ENCODE results near the gene NFKB2. TPM values are rescaled to one million over a fixed set of nuclear protein-coding genes. Genes with fewer than 3 reads are reported as not detected.

The NFKB2 gene
- total and polyA plus RNA-seq, 2 of the 8 experiments (the other 6 are each of a cell fraction or from before 2014, with no cell fraction given), result 20.4 to 31.4 TPM

GRCh38 chr10:102409604-102410428, 14.3 kb downstream of the NFKB2 start:
- Histone ChIP-seq H3K9ac (replicated peaks in 1 of 4; ENCODE audit: extremely low read depth in 1 of 4, low read depth in 3 of 4, low read length in 3 of 4) (peak overlapping the region in 2 of 4 experiments; percentile 8 to 25; a peak in 3 of 7 replicates), H4K8ac (ENCODE audit: extremely low read depth, insufficient read depth, low read length) (peak overlapping the region; percentile 95; the same call in 1 of the 2 replicates), H3K18ac (ENCODE audit: extremely low read depth, low read length) (no peak overlapping the region), H3K9me3 (ENCODE audit: insufficient read depth in 2 of 2, low read depth in 1 of 2, low read length in 1 of 2) (no peaks in the 10 kb centered on the region), H3K4me3 (ENCODE audit: extremely low read depth in 1 of 4, insufficient read depth in 2 of 4, low read depth in 3 of 4, low read length in 4 of 4) (peak overlapping the region; percentile 50 to 70 (median 57)), H4K5ac (ENCODE audit: insufficient read length, low read depth, low read length) (no peak overlapping the region), H2AK5ac (ENCODE audit: low read depth, low read length) (no peak overlapping the region; the same call in 1 of the 2 replicates), H3K27me3 (replicated peaks in 1 of 4; ENCODE audit: control insufficient read depth in 3 of 4, extremely low read depth in 1 of 4, insufficient read depth in 3 of 4, low read length in 3 of 4) (peaks cover 17 to 52% (median 50%) of the 10 kb centered on the region in 4 experiments), H3K23me2 (ENCODE audit: low read depth, low read length) (peaks cover 26% of the 10 kb centered on the region), H3K14ac (ENCODE audit: insufficient read length) (no peak overlapping the region), H3K4me1 (replicated peaks in 1 of 4; ENCODE audit: control insufficient read depth in 3 of 4, insufficient read depth in 4 of 4, low read length in 3 of 4) (peaks cover 9 to 31% (median 22%) of the 10 kb centered on the region in 4 experiments), H3K56ac (replicated peaks; ENCODE audit: insufficient read length, low read depth, low read length) (peak overlapping the region; percentile 54), H3K36me3 (ENCODE audit: control insufficient read depth in 2 of 4, insufficient read depth in 4 of 4, low read length in 3 of 4) (no peaks in the 10 kb centered on the region), H2BK12ac (ENCODE audit: low read depth, low read length) (peak overlapping the region; percentile 82; the same call in 1 of the 2 replicates), H2BK5ac (ENCODE audit: low read depth, low read length) (no peak overlapping the region; the same call in 1 of the 2 replicates), H2BK20ac (ENCODE audit: low read length) (no peak overlapping the region), H4K91ac (replicated peaks; ENCODE audit: insufficient read length, low read length) (peak overlapping the region; percentile 31), H3K23ac (ENCODE audit: insufficient read length) (no peak overlapping the region), H2BK15ac (ENCODE audit: low read length) (peak overlapping the region; percentile 84), H2AFZ (ENCODE audit: low read length) (no peak overlapping the region), H2BK120ac (replicated peaks; ENCODE audit: low read depth, low read length) (no peak overlapping the region), H3K4me2 (ENCODE audit: insufficient read depth in 1 of 2, low read depth in 2 of 2, low read length in 2 of 2) (peak overlapping the region; percentile 70 to 88), H3K79me2 (ENCODE audit: control insufficient read depth in 1 of 2, insufficient read depth in 2 of 2, low read length in 2 of 2) (no peaks in the 10 kb centered on the region), H3K27ac (ENCODE audit: low read depth, low read length) (no peak overlapping the region), H4K20me1 (replicated peaks in 1 of 2; ENCODE audit: control insufficient read depth in 1 of 2, insufficient read depth in 2 of 2, low read length in 2 of 2) (peaks cover 0 to 4% of the 10 kb centered on the region in 2 experiments), H3K4ac (replicated peaks; ENCODE audit: insufficient read length, low read depth, low read length) (no peak overlapping the region), H3K79me1 (ENCODE audit: low read depth, low read length) (no peaks in the 10 kb centered on the region)
- WGBS, 2 experiments (ENCODE audit: extremely low coverage in 1 of 2, insufficient coverage in 1 of 2, insufficient read length in 1 of 2, insufficient replicate concordance in 2 of 2, low coverage in 1 of 2, low lambda C conversion rate in 2 of 2, missing lambda C conversion rate in 1 of 2), result 40% methylated on average over 24 of the region's 24 CpGs; no CpG with 5 or more reads in 1 of the 2 experiments
- no peak for FAIRE-seq
- peak in 1 of 2 experiments; percentile 67 for DNase-seq (ENCODE audit: low read depth in 1 of 2, low spot score in 2 of 2)
- ChIA-PET CTCF (ENCODE audit: partially characterized antibody) (interaction anchor here (0.6 to 10.1 kb wide), 12 partner anchors 8 to 1348 kb away, joined by 3 to 205 read pairs (median 4); partner anchors contain the start of genes CUEDC2, NFKB2 and PSD), POLR2A (ENCODE audit: partially characterized antibody) (interaction anchor here (0.9 to 4.9 kb wide), 11 partner anchors 9 to 176 kb away, joined by 3 to 51 read pairs (median 8); partner anchors contain the start of genes C10orf95, CUEDC2, FBXL15 and NFKB2)
- TF ChIP-seq ZNF274 (IDR thresholded peaks at IDR 0.05; ENCODE audit: borderline replicate concordance, extremely low read depth, low read length) (no peak), KDM4A (IDR thresholded peaks at IDR 0.05; ENCODE audit: low read depth, low read length, severe bottlenecking) (no peak), EZH2 (IDR thresholded peaks at IDR 0.05; ENCODE audit: low read depth, low read length, severe bottlenecking) (peak; percentile 82), NRF1 (IDR thresholded peaks at IDR 0.05; ENCODE audit: low read depth, low read length) (no peak), CEBPB (IDR thresholded peaks at IDR 0.05; ENCODE audit: low read depth, low read length) (no peak), SP2 (IDR thresholded peaks at IDR 0.05; ENCODE audit: low read length) (no peak), BRCA1 (IDR thresholded peaks at IDR 0.05; ENCODE audit: low read depth, low read length) (no peak), SUZ12 (IDR thresholded peaks at IDR 0.05; ENCODE audit: low read length) (peak; percentile 73; the same call in 1 of the 2 replicates), CBX5 (IDR thresholded peaks at IDR 0.05; ENCODE audit: low read depth, low read length) (no peak)
